HG02973 (cell line): ENCODE data around the gene ROBO2.
"Not testable (repeated sequence)": the region's sequence is repeated elsewhere in the genome, so short reads cannot be mapped to it uniquely, and the experiment has no call there.

ENCODE experiments used
- ATAC-seq: cut with Tn5 transposase; IDR thresholded peaks from one replicate; pipeline ENCODE4 v1.9.1; 2021; ENCODE audit warnings: moderate library complexity; ENCODE audit not compliant: unreplicated experiment

The ROBO2 gene

GRCh38 chr3:77392181-77392580 is 352.3 kb downstream of the ROBO2 start:
- ATAC-seq = no peak

- no peak for ATAC-seq
Observed at GRCh38 chr3:77394046-77394445, 354.1 kb downstream of the ROBO2 start.

- no peak for ATAC-seq
Observed at GRCh38 chr3:77404871-77405270, 365.0 kb downstream of the ROBO2 start.

GRCh38 chr3:77407441-77407840 is 367.5 kb downstream of the ROBO2 start:
- no peak for ATAC-seq

- ATAC-seq = not testable (repeated sequence)
Observed at GRCh38 chr3:77410334-77410733, 370.4 kb downstream of the ROBO2 start.

GRCh38 chr3:77411334-77411733 is 371.4 kb downstream of the ROBO2 start:
- ATAC-seq = no peak

GRCh38 chr3:77412021-77412438 is 372.1 kb downstream of the ROBO2 start:
- no peak for ATAC-seq

- ATAC-seq = no peak
Observed at GRCh38 chr3:77412584-77412983, 372.7 kb downstream of the ROBO2 start.

- no peak for ATAC-seq
Observed at GRCh38 chr3:77414881-77415280, 375.0 kb downstream of the ROBO2 start.

GRCh38 chr3:77420336-77420735 is 380.4 kb downstream of the ROBO2 start:
- ATAC-seq = no peak

GRCh38 chr3:77421916-77422315 is 382.0 kb downstream of the ROBO2 start:
- ATAC-seq = no peak

GRCh38 chr3:77426531-77426930 is 386.6 kb downstream of the ROBO2 start:
- ATAC-seq = no peak

GRCh38 chr3:77427528-77427927 is 387.6 kb downstream of the ROBO2 start:
- ATAC-seq = no peak

- ATAC-seq = no peak
Observed at GRCh38 chr3:77436908-77437307, 397.0 kb downstream of the ROBO2 start.

- ATAC-seq = no peak
Observed at GRCh38 chr3:77446084-77446483, 406.2 kb downstream of the ROBO2 start.

GRCh38 chr3:77446761-77447160 is 406.9 kb downstream of the ROBO2 start:
- ATAC-seq = no peak

- ATAC-seq = no peak
Observed at GRCh38 chr3:77449459-77450350, 409.8 kb downstream of the ROBO2 start.

- no peak for ATAC-seq
Observed at GRCh38 chr3:77456431-77456830, 416.5 kb downstream of the ROBO2 start.

GRCh38 chr3:77456906-77457305 is 417.0 kb downstream of the ROBO2 start:
- no peak for ATAC-seq

GRCh38 chr3:77459926-77460325 is 420.0 kb downstream of the ROBO2 start:
- ATAC-seq = no peak

GRCh38 chr3:77460326-77460725 is 420.4 kb downstream of the ROBO2 start:
- no peak for ATAC-seq

- no peak for ATAC-seq
Observed at GRCh38 chr3:77462951-77463350, 423.1 kb downstream of the ROBO2 start.
